ENCODE data around the gene MECP2.

MECP2 gene

DNA sequence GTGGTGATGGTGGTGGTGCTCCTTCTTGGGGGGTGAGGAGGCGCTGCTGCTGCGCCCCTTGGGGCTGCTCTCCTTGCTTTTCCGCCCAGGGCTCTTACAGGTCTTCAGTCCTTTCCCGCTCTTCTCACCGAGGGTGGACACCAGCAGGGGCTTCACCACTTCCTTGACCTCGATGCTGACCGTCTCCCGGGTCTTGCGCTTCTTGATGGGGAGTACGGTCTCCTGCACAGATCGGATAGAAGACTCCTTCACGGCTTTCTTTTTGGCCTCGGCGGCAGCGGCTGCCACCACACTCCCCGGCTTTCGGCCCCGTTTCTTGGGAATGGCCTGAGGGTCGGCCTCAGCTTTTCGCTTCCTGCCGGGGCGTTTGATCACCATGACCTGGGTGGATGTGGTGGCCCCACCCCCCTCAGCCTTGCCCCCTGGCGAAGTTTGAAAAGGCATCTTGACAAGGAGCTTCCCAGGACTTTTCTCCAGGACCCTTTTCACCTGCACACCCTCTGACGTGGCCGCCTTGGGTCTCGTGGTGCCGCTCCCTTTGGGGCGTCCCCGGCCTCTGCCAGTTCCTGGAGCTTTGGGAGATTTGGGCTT, 66.7 kb downstream of the MECP2 start:
- no peak for DNase-seq

DNA sequence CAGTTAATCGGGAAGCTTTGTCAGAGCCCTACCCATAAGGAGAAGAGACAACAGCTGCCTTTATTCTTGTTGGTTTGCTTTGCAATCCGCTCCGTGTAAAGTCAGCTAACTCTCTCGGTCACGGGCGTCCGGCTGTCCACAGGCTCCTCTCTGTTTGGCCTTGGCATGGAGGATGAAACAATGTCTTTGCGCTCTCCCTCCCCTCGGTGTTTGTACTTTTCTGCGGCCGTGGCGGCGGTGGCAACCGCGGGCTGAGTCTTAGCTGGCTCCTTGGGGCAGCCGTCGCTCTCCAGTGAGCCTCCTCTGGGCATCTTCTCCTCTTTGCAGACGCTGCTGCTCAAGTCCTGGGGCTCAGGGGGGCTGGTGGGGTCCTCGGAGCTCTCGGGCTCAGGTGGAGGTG, 67.3 kb downstream of the MECP2 start:
- DNase-seq = no peak

DNA sequence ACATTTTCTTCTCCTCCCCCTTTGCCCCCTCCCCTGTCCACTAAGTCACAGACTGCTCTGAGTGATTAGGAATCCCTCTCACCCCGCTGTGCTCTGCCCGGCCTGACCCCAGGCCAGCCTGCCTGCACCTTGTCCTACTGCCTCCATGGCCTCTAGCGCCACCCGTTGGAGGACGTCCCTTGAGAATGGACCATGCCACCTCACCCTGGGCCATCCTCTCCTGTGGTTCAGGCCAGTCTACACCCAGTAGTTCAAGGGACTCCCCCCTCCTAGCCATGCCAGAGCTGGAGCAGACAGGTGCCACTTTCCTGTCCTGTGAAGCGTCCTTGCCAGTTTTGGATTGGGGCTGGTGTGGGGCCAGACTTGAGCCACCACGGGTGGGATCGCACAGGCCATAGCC, 68.1 kb downstream of the MECP2 start:
- no peak for DNase-seq

DNA sequence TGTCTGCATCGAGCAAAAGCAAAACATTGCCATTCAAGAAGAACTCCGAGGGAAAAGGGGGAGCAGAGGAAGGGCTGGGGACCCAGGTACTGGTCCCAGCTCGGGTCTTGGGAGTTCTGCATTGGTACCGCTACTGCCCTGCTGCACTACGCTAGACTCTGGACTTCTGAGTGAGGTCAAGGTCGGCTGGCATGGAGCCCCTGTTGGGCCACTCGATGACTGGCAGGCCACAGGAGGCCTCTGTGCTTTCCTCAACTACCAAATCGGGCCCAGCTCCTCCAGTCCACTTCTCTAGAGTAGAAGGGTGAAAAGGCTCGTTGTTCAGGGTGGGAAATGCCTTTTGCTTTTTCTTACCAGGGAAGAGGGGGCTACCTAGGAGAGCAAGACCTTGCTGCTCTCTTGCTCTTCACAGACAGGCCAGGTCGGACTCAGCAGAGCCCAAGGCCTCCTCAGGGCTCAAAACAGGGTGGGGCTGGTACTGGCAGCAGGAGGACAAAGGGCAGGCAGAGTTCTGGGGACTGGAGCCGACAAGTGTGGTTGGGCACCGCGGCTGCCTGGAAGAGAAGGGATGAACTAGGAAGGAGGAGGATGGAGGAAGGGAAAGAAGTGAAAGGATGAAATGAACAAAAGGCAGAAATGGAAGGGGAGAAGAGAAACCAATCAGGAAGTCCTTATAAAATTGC, 68.9 kb downstream of the MECP2 start:
- no peak for DNase-seq

DNA sequence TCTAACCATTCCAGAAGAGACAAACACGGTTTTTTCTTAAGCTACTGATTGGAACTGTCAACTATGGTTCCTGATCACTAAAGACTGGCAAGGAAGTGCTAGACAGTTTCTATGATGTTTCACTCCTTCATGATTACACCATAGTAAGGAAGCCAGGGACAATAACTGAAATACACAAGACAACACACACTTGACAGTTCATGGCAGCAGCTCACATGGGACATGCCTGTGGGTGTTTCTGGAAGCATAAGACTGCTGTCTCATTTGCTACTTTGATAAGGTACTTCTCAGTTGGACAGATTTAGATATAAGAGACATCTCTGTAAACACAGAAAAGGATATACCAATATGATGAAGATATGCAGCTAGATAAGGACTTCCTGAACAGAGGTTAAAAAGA, 69.5 kb downstream of the MECP2 start:
- no peak for DNase-seq

DNA sequence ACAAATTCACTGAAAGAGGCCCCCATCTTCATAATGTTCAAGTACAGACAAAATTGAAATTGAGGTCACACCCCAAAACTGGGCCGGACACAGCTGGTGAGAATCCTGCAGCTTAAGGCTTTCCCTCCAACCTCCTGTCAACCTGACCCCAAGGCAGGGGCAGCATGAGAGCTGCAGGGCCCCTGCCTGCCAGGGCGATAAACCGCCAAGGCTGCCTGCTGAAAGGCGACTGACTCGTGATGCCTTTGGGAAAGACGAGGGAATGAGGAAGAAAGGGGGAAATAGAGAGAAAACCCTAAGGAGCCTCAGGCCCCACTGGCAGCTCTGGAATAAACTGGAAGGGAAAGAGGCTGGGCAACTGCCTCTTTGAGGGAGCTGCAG, 70.5 kb downstream of the MECP2 start:
- DNase-seq = peak; percentile 51

DNA sequence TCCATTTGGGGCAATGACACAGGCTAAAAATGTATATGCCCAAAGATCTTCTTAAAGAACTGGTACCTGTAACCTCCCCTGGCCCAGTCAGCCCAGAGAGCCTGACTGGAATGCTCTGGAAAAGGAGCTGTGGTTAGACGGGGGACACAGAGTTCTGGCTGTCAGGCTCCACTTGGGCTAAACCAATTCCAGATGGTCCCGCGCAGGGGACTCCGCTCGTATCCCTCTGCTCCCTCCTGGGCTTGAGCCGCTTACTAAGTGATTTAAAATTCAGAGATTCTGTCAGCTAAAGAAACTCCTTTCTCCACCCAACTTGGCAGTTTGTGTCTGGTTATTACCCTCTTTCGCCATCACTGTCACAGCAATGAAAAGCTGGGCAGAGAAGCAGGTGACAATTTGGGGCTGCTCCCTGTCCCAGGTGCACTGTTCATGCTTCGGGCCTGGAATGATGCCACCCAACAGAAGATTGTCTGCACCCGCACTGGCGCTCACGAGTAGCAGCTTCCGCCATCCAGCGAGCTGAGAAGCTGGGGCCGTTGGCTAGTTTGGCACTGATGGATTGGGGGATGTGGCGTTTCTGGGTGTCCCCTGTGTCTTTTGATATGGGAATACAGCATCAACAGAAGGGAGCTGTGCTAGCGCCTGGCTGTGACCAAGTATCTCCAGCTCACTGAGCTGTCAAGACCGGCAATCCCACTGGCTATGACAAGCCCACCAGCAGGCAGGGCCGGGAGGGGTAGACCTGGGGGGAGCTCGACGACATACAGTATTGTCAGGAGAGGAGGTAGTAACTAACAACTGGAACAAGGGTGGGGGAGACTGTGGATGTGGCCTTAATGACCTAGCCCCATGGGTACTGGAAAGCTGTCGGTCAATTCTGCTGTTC, 71.1 kb downstream of the MECP2 start:
- DNase-seq = peak; percentile 60

DNA sequence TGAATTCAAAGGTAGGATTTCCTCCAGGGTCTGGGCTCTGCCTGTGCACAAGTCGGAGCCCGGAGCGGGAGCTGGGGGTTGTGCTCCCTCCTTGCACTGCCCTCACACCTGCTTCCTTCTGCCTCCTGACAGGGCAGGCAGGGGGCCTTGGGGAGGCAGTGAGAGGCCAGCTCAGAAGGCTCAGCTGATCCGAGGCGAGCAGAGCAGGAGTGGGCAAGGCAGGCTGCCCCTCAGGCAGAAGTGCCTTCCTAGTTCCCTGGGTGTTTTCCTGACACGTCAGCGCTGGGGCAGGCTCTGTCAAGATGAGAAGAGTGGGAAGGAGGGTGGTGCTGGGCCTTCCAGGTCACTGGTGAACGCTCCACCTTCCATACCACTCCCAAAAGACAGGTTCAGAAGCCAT, 72.3 kb downstream of the MECP2 start:
- no peak for DNase-seq

DNA sequence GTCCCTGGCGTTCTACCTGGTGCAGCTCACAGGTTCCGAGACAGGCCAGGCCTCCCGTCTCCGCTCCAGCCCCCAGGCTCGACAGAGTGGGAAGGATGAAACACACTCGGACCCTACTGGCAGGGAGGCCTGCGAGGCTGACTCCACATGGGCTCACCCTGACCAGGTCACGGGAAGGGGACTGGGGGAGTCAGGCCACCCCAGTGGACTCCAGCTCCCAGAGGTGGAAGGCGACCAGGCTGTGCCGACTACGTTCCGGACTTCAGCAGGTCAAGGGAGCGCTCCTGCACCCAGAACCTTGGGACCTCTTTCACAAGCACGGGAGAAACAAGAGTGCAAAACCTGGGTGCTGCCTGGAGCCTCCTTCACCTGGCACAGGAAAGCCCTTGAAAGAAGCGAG, 73.2 kb downstream of the MECP2 start:
- DNase-seq = no peak

DNA sequence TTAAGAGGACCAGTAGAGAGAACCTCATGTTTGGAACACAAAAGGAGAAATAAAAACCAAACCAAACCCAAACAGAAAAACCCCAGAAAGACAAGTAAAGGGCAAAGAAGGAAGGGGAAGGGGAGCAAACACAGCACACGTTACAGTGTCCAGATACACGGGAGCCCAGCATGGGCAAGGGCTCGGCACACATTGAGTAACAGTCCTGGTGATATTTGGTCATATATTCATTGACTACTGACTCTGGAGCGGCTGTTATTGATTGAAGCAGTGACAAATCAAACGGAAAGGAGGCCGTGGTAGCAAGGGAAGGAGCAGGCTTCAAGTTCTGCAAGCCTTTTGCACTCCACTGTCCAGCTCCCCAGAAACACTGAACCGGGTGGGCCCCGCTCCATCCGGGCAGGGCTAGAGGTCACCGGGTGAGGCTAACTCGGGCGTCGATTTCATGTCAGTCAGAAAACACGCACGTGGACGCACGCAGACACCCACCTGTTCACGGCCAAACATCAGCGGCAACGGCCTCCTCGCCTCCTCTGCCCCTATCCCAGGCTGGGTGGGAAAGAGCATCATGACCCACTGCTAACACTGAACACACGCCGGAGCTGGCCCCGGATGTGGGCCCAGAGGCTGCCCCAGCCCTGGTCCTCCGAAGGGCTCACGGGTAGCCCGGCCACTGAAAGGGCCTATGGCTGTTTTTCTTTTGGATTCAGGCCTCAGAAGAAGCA, 74.1 kb downstream of the MECP2 start:
- no peak for DNase-seq

DNA sequence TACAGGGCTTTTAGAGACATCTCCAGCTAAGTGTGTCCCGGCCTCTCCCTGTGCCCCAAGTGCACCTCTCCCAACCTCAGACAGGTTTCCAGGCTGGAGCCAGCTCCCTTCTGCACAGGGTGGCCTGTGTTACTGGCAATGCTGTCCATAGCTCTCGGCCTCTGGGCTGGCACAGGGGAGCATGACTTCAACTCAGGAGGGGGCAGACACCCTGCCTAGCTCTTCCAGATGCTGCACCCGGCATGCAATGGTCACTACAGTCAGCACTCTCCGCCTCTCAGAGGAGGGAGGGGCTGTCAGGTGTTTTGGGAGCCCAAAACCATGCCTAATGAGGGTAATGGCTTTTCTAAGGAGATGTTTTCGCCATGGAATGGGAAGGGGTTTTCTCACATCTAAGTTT, 75.4 kb downstream of the MECP2 start:
- no peak for DNase-seq

DNA sequence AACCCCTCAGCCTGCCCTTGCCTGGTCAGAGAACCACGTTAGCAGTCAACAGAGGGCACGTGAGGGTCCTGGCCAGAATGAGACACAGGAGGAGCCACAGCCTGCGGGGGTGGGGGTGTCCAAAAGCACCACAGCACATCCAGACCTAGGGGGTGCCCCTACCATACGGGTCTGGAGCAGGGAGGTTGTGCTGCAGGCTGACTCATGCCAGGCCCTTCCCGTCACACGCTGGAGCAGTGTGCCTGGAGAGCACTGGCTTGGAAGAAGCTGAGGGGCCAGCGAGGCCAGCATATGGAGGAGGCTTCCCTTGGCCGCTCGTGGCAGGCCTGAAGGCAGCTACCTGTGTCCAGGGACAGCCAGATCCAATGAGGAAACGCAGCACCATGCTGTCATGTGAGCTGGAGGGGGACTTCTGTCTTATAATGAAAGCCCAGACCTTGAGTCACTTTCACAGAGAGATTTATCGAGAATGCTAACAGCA, 76.3 kb downstream of the MECP2 start:
- no peak for DNase-seq

DNA sequence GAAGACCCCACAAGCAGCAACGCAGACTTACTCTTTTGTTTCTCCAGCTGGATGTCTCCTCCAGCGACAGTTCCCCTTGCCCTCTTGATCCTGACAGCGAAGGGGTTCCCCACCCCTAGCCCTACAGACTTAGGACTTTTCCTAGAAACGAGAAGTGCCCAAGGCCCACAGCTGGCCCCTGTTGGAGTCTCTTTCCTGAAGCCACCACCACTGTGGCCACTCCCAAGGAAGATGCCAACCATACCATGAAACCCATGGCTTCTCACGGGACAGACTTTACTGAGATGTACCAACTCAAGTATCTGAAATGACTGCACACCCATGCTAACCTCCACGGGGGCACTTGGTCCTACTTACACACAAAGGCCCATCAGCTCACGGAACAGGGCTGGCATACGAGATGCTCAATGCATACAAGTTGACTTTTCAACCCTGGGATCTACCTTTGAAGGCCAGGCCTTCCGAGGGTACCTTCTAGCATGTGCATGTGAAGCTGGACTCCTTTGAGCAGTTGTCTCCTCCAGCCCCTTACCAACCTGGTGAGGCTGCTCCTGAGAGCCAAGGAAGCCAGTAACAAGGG, 76.9 kb downstream of the MECP2 start:
- DNase-seq = no peak

DNA sequence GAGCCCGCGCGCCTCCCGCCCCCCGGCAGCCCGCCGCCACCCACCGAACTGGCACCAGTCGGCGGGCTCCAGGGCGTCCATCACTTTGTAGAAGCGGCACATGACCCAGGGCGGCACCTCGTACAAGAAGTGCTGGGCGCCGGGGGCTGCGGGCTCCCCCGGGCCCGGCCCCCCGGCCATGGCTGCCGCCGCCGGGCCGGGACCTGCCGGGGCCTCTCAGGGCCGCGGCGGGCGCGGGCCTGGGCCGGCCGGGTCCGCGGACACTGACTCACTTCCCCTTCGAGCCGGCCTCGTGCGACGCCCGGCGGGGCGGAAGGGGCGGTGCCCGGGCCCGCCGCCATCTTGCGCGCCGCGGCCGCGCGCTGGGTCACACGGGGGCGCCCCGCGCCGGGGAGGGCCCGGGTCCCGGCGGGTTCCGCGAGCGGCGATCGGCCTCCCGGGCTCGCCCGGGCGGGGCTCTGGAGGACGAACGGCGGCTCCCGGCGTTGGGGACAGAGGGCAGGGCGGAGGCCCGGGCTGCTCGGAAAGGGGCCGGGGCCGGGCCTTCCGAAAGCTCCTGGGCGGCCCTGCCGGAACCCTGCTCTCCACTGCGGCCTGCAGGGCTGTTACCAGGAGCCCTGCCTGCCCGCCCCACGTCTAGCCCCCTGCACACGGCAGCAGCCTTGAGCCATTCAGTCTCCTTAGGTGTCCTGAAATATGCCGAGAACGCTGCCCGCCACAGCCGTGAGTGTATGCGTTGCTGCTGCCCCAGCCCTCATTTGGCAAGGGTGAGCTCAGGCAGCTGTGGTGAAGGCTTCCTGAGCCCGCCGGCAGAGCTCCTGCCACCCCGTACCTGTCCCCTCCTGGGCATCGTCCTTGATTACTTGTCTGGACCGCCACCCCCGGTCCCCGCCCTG, 77.6 kb downstream of the MECP2 start, which contains the start of gene IRAK1:
IRAK1 (minus strand) TSS at position 270 of the 896 bp plus-strand sequence; CDS start at position 180, 90 bp downstream.
- peak; percentile 49 for DNase-seq

DNA sequence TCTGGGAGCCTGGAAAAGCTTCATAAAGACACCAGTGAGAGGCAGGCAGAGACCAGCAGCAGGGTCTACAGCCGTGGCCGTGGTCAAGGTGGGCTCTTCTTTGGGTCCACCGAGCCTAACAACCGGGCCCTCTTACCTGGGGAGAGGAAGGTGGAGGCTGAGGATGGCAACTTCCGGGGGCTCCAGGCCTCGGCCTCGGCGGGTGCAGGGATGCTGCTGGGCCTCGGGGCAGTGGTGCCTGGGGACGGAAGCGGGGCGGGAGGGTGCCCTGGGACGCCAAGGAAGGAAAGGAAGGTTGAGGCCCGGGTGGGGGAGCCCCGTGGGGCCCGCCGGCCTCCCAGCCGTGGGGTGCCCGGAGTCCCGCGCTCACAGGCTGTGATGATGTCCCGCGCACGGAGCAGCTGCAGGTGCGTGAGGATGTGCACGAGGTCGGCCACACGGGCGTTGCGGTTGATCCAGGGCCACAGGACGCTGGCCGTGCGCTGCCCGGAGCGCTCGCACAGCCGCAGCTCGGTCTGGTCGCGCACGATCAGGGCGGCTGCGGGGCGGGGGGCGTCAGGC, 78.4 kb downstream of the MECP2 start:
- no peak for DNase-seq

DNA sequence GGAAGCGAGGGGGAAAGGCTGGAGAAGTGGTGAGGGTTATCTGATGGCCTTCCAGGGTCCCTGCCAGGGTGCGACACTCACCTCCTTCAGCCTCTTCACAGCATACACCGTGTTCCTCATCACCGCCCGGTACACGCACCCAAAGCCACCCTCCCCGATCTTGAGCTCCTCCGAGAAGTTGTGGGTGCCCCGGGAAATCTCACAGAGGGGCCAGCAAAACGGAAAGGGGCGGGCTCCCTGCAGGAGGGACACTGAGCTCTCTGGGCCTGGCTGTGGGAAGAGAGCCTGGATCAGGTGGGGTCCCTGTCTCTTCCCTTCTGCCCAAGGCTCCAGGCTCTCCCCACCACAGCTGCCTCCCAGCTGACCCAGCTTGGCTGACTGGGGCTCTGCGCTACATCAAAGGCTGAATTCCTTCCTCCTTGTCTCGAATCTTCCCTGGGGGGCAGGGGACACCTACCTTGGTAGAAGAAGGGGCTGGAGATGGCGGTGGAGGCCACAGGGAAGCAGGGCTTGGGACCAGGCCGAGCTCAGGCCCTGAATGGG, 78.9 kb downstream of the MECP2 start:
- no peak for DNase-seq

DNA sequence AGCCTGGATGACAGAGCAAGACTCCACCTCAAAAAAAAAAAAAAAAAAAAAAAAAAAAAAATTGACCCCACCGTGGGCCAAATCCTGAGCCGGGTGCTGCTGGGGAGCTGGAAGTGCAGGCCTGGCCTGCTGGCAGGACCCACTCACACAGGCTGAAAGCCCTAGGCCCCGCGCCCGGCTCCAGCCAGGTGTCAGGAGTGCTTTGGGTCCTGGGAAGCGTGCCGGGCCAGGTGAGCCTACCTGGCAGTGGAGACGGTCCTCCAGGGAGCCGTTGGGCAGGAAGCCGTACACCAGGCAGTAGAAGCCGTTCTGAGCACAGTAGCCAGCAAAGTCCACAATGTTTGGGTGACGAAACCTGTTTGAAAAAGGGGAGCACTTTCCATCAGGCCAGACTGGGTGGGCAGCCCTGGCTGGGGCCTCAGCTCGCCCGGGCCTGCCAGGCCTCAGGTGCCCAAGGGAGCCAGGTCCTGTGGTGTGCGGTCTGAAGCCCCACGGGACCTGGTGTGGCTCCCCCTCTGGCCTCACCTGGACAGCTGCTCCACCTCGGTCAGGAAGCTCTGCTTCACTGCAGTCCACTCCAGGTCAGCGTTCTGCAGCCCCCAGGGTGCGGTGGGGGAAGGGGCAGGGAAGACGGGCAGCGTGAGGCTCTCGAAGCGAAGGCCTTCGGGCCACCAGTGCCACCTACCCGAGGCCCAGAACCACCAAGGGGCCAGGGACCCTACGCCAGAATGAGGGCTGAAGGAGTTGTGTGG, 79.6 kb downstream of the MECP2 start:
- no peak for DNase-seq

DNA sequence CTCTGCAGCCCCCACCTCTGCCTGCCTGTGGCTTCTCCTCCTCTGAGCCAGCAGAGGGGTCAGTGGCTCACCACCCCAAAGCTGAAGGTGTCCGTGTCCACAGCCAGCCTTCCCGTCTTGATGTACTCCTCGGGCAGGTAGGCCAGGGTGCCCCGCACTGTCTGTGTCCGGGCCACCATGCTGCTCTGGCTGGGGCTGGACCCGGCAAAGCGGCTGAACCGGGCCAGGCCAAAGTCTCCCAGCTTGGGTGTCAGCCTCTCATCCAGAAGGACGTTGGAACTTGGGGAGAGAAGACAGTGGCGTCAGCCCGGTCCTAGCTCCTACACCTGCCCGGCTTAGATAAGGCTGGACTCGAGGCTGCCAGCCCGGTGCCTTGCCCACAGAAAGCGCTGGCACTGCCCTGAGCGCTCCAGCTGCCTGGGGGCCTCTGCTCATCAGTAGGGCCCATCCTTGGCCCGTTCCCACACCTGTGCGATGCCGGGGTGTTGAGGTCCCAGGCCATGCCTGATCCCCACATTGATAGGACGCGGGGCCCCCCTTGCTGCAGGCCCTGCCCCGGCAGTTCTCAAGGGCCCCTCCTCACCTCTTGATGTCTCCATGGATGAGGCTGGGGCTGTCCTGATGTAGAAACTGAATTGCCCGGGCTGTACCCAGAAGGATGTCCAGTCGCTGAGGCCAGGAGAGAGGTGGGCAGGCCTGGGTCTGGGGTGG, 81.0 kb downstream of the MECP2 start:
- DNase-seq = no peak

DNA sequence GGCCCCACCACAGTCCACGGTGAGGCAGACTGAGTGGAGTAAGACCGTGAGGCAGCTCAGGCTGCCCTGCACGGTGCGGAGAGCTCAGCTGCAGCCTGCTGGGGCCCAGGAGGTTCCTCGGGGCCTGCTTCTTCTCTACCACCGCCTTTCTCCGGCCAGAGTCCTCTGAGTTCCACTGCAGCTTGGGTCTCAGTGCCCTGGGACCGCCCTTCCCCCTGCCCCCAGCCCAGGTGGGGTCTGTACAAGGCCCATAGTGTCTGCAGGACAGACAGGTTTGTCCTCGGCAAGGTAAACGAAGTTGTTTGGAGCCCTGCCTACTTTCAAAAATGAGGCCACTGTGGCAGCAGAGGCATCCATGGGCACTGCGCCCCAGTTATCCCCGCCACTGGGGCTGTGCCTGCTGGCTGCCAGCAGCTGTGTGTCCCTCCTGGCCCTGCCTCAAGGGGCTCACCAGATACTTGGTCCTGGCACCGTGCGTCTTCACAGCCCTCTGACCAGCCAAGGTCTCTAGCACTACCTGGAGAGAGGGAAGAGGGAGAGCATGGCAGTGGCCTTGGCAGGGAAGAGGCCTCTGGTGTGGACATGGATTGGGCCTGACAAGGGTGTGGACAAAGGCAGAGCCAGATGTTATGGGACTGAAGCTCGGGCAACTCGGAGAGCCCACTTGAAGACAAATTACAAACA, 81.8 kb downstream of the MECP2 start:
- no peak for DNase-seq
